ENCODE data around the gene SLC39A8.

DNA sequence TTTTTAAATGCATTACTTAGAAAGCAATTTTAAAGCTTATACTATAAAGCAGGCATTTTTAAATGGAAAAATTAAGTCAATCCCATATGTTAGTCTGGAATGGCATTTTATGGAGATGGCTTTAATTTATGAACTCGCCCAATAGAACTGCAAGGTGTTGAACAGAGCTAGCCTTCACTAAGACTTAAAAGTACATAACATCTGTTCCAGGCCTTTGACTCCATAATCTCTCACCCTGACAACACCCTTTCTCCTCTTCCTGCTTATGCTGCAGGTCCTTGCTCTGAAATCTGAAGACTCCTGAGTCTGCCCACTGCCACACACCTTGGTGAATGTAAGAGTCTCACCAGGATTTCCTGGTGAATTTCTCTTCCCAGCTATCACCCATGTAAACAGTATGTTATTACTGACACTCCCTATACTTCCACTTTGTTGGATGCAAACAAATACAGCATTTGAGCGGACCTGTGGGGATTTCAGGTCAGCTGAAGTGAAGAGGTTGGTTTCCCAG is 17.7 kb upstream of the SLC39A8 start:
- TF ChIP-seq EZH2phosphoT487 (IDR thresholded peaks at IDR 0.05; ENCODE audit: insufficient read depth, low read depth) (no peak), EZH2 (IDR thresholded peaks at IDR 0.05; ENCODE audit: insufficient read depth, poor library complexity, severe bottlenecking) (no peak)
